Thyroid gland (tissue), 4 donors: Measurements from ENCODE around the gene XCR1.

ENCODE experiments used
- CTCF ChIP-seq, 6 experiments: fragments of 200-600 bp in 3 of 6; fragments of 450-650 bp in 3 of 6; sonication (generic) in 3 of 6; IDR thresholded peaks; one replicate each; pipeline ENCODE4 v1.5.1; 2016 to 2019; ENCODE audit warnings: antibody characterized with exemption in 6 of 6, mild to moderate bottlenecking in 2 of 6, inconsistent platforms in 1 of 6, moderate library complexity in 1 of 6
- POLR2A ChIP-seq, 2 donors: fragments of 450-650 bp; IDR thresholded peaks; one replicate each; pipeline ENCODE4 v1.6.1; 2017; ENCODE audit warnings: antibody characterized with exemption in 2 of 2, mild to moderate bottlenecking in 2 of 2, moderate library complexity in 1 of 2

- TF ChIP-seq POLR2A (IDR thresholded peaks at IDR 0.05) (no peak), CTCF (IDR thresholded peaks at IDR 0.05) (no peak)
Measured at GRCh38 chr3:46025139-46025538, 2.1 kb downstream of the XCR1 start.
